Fibroblast of skin of left biceps (primary cell): Measurements from ENCODE around the gene CDK5RAP3.
A peak's percentile ranks its signal among the peaks of the same experiment; 100 is the strongest.
"Not testable (repeated sequence)": the region's sequence is repeated elsewhere in the genome, so short reads cannot be mapped to it uniquely, and the experiment has no call there.

Source experiments
- DNase-seq, 2 experiments: peaks; one replicate each; pipeline ENCODE4 v3.0.0-alpha.2; 2013; ENCODE audit warnings: low read depth in 2 of 2

Gene CDK5RAP3

DNA sequence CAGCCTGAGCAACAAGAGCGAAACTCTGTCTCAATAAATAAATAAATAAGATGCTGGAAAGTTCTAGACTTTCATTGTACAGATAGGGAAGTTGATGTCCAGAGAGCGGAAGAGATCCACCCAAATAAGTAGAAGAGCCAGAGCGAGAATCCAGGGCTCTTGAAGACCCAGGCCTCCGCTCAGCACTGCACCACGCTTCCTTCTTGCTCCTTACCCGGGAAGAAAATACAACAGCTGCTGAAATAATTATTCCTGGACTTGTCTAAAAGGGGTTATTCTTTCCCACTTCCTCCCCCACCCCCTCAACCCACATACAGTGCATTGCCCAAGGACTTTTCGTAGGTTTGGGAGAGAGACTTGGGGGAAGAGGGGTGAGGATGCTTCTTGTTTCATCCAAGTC is 26.7 kb downstream of the CDK5RAP3 start:
- no peak for DNase-seq

DNA sequence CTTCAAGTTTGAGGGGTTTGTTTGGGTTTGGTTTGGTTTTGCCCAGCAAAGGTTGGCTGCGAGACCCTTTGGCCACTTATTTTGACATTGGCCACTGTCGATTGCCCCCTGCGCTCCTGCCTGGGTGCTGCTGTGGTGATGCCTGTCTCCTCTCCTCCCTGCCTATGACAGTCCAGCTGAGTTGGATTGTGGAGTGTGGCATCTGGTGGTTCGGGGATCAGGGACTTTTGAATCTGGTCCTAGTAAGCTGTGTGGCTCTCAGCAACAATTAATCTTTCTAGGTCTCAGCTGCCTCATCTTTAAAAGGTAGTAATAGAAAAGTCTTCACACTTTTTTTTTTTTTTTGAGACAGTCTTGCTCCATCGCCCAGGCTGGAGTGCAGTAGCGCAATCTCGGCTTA is 27.1 kb downstream of the CDK5RAP3 start:
- DNase-seq: no peak

DNA sequence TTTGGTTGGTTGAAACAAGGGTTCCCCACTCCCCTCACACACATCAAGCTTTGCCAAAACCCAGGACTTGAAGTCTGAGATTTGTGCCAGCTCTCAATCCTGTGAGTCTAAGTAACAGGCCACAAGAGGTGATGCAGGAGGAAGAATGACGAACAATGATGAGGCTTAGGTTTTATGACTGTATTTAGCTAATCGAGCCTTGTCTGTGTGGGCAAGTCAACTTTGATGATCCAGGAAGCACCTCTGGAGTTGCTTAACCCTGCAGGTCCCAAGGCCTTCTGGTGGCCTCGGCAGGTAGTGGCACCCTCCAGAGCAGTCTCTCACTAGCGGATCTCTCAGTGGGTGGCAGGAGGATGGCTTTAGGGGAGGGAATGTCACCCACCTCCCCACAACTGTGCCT is 28.7 kb downstream of the CDK5RAP3 start:
- DNase-seq: no peak

DNA sequence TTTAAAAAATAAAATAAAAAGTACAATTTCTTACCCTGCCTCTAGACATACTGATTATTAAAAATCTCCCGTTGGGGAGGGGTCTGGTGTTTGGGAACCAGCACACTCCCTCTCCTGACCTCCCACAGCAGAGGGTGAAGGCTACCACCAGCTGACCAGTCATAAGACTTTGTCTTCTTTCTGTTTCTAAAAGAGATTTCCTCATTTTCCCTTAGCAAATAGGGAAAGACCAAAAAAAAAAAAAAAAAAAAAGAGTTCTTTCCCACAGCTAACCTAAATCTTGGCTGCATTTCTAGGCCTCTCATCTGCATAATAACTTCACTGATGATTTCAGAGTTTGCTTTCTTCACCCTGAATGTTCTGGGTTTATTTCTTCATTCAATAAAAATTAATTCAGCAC is 30.3 kb downstream of the CDK5RAP3 start:
- no peak for DNase-seq

DNA sequence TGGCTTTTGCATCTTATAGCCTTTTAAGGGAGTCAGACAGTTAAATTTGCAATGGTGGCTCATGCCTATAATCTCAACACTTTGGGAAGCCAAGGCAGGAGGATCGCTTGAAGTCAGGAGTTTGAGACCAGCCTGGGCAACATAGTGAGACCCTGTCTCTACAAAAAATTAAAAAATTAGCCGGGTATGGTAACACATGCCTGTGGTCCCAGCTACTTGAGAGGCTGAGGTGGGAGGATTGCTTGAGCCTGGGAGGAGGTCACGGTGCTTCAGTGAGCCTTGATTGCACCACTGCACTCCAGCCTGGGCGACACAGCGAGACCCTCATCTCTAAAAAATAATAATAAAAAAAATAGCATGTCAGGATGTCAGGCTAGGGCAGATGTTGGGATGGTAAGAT is 30.7 kb downstream of the CDK5RAP3 start:
- DNase-seq: not testable (repeated sequence)

DNA sequence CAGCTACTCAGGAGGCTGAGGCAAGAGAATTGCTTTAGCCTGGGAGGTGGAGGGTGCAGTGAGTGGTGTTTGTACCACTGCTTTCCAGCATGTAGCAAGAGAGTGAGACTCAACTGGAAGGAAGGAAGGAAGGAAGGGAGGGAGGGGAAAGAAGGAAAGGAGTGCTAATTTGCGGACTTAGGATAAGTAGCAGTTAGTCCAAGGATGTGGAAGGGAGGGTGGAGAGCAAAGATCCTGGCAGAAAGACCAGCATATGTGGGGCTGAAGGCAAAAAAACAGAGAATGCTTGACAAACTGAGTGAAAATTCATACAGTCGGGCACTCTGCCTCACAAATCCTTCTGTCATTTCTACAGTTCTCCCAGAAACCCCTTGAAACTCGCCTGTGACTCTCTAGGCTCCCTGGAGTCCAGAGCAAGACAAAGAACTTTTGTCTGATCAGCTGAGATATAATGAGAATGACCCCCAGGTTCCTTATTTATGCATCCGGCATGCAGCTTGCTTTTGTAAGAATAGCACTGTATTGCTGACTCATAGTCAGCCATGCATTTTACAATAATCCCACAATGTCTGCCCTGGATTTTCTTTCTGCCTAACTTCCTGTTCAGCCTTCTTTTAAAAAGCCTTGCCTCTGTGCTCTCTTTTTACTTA is 31.5 kb downstream of the CDK5RAP3 start:
- DNase-seq: peak in 1 of 2 experiments; percentile 41

DNA sequence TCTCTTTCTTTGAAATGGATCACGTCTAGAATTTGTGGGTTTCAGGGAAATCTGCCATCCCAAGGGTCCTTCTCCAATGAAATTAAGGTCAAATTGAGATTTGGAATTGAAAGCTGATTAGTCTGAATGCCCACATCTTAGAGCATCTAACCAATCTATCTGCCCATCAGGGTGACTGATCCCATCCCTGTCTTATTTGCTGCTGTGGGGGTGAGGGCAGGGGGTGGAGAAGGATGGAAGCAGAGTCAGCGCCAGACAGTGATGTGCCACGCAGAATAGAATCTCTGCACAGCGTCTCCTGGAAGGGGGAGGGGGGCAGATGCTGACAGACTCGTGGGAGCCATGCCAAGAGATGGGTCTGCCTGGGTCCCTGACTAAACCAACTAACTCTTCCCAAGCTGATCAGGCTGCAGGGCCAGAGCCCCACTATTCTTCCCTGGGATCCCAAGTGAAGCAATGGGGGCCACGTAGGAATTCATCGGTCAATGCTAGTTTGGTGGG is 32.1 kb downstream of the CDK5RAP3 start:
- no peak for DNase-seq

DNA sequence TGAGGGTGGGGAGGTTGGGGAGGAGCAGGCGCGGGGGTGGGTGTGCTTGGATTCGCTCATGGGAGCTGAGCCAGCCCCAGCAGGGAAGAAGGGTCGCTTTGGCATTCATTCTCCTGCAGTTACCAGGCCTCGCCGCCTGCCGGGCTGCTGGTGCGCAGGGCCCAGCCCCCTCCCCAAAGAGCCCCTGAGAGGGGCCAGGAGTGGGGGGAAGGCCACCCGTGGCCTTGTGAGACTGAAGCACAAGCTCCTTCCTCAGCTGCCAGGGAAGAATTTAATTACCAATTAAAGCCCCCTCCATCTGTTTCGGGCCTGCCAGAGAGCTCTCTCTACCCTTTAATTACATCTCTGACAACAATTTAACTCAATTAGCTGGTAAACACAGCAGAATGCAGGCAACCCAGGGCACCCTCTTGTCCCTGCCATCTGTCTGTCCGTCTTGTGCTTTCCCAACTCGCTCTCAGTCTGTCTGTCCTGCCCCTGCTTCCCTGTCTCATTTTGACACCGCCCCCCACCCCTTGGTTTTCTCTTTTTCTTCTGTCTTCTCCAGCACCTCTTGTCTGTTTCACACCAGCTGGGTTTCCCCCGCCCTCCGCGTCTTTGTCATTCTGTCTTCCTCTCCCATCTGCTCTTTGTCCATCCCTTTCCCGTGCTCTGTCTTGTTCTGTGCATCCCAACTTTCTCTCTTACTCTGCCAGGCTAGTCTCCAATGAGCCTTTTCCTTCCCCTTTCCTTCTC is 32.7 kb downstream of the CDK5RAP3 start:
- DNase-seq: no peak

DNA sequence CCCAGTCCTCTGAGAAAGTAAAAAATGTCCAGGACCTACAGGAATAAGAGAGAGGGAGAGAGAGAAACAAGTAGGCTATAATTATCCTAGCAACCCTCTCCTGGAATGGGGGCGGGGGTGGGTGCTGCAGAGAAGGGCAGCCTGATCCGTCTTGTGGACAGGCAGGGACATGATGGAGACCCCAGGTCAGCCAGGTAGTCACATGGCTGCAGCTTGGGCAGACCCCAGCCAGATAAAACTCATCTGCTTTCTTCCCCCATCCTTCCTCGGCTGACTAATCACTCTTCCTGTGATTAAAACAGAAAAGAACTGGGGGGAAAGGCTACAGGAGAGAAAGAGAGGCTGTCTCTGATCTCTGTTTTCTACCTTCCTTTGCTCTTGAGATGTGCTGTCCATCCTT is 34.1 kb downstream of the CDK5RAP3 start:
- no peak for DNase-seq

DNA sequence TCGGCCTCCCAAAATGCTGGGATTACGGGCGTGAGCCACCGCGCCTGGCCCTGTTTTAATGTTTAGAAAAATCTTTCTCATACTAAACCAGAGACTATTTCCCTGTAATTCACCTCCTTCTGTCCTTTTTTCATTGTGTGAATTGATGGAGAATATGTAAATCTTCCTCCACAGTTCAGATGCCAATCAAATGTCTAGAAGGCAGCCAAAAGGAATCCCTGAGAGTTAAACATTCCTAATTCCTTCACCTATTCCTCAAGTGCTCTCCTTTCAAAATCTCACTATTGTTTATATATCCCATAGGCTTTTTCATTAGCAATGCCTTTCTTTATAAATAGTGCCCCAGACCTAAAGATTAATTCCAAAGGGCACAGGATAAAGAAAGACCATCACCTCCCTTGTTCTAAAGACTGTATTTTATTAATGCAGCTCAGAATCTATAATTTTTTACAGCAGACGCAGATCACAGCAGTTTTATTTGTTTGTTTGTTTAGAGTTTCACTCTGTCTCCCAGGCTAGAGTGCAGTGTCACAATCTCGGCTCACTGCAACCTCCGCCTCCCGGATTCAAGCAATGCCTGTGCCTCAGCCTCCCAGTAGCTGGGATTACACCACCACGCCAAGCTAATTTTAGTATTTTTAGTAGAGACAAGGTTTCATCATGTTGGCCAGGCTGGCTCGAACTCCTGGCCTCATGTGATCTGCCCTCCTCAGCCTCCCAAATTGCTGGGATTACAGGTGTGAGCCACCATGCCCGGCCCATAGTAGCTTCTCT is 36.2 kb downstream of the CDK5RAP3 start:
- DNase-seq: no peak

DNA sequence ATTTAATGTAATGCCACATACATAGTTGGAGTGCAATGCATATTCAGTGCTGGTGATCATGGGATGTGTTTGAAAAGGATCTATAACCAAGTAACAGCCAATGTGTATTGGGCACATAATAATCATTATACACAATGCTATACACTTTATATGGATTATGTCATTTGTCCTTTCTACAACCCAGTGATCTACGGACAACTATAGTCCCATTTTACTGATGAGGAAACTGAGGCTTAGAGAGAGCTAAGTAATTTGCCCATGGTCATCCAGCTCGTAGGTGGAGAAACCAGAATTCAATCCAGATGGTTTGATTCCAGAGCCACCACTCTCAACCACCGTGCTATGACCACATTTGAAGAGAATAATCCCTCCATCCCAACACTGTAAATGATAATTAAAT is 39.3 kb downstream of the CDK5RAP3 start:
- DNase-seq: no peak

DNA sequence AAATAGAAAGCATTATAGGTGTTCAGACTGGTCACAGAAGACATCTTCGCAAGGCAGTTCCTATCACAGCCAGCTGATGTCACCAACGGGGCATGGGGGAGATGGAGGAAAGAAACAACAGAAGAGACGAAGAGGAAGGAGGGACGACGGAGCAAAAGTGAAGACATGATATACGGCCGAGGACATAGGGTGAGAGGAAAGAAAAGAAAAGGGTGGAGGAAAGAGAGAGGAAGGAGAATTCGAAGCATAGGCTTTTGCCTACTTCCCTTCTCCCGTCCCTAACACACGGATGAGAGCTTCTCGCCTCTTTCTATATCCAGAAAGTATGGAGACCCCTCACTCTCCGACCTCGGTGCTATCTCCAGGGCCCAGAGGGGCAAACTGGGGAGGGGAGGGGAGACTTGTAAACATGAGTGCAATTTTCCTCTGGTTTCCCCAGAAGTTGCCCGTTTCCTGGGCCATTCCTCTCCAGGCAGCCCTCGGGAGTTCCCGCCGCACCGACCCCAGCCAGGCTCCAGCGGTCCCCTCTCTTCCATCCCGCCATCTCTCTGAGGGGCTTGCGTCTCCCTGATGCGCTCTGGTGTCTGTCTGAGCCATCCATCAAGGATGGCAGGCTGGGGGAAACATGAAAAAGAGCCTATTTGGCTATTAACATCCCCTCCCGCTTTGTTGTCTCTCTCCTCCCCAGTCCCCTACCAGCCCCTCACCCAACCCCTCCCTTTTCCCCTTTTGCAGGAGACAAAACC is 40.7 kb downstream of the CDK5RAP3 start:
- DNase-seq: no peak

DNA sequence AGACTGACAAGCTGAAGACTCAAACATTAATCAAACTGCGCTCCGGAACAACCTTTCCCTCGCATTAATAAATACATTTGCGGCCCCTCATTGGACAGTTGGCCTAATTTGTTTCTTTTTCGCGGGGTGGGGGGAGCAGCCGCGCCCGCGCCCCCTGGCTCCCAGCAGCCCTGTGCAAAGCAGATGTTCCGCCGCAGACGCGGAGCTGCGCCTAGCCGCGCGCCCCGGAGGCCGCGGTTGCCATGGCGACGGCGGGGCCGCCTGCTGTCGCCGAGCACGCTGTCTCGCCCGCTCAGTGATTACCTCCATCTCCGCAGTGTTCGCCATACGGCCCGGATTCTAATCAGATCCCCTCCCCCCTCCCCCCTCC is 41.2 kb downstream of the CDK5RAP3 start:
- no peak for DNase-seq

DNA sequence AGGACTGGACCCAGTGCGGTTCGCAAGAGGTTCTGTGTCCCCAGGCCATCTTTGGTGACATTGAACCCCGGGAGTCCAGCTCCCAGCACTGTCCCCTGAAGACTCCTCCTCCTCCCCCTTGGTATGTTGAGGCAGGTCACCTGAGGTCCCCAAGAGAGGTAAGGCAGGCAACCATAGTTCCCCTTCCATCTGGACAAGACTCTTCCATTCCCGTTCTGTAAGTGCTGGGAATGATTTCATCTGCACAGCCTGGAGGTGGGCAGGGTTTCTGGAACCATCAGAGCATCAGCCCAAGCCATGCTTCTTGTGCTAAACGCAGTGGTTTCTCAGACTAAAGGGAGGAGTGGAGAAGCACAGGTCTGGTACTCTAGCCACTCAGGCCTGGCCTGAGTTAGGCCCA is 41.7 kb downstream of the CDK5RAP3 start:
- no peak for DNase-seq

DNA sequence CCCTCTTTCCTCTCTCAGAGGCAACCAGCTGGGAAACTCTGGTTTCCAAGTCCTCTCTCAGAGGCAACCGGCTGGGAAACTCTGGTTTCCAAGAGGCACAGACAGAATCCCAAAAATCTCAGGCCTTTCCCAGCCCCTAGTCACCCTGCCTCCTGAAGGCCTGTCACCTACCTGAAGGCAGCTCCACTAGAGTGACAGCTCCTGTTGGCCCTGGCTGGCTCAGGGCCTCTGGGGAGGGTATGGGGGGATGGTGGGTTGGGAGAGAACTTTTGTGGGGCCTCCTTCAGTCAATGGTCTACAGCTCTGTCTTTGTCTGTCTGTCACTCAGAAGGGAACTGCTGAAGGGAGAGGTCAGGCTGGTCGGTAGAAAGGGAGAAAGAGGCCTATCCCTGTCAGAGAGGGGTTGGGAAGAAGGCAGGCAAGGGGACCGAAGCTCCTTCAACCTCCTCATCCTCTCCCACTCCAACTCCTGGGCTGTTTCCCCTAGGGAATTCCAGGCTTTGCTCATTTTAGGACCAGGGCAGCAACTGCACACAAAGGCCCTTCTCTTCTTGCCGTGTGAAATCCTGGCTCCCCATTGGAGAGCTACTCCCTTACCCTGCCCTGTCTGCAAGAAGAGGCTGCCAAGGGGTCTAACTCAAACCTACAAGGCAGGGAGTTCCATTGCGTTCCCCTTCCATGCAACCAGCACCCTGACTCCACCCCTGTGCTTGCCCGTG is 43.1 kb downstream of the CDK5RAP3 start:
- no peak for DNase-seq

DNA sequence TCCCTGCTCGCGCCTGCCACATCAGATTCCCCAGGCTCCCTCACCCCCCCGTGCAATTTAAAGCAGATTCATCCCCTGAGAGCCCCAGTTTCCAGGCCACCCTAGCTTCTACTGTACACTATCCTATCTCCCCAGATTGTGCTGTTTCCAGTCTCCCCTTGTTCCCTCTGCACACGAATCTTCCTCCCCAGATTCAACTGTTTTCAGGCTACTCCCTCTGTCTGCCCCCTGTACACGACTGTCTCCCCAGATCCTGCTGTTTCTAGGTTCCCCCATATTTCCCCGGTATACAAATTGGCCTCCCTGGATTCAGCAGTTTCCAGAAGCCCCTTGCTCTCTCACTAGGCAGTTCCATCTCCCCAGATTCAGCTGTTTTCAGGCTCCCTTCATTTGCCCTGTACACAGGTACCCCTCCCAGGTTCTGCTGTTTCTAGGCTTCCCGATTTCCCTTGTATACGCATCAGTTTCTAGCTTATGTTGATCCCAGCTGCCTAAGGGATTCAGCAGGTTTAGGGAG is 43.7 kb downstream of the CDK5RAP3 start:
- no peak for DNase-seq

DNA sequence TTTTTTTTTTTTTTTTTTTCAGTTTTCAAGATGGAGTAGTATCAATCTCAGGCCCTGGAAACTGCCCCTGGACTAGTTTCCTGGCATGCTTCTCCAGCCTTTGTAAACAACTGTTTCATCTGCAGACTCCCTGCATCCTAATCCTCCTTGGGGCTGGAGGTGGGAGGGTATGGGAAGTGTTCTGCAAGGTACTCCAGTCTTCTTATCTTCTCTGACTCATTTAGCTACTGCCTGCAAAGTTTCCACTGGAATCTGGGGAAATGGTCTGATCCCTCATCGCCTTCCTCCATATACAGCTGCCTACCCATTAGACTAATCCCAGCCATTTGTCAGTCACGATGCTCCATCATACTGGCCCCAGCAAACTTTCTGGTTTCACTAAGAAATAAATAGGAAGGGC is 45.2 kb downstream of the CDK5RAP3 start:
- no peak for DNase-seq

DNA sequence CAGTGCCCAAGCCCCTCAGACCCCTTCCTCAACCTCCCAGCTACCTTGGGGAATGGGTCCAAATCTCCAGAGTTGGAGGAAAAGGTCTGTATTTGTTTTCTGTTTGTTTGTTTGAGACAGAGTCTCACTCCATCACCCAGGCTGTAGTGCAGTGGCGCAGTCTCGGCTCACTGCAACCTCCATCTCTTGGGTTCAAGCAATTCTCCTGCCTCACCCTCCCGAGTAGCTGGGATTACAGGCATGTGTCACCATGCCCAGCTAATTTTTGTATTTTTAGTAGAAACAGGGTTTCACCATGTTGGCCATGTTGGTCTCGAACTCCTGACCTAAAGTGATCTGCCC is 46.9 kb downstream of the CDK5RAP3 start:
- DNase-seq: not testable (repeated sequence)

DNA sequence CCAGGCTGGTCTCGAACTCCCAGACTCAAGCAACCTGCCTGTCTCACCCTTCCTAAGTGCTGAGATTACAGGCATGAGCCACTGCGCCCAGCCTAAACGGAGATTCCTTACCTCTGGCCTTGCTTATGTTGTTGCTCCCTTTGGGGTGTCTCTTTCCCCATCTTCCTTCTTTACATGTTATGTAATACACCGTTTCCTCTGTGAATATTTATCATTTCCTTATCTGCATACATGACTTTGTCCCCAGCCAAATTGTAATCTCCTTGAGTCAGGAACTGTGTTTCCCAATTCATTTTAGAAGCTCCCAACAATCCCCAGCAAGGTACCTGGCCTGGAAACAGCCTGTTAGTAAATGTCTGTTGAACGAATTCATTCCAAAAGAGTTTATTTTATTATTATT is 51.0 kb downstream of the CDK5RAP3 start:
- DNase-seq: no peak

DNA sequence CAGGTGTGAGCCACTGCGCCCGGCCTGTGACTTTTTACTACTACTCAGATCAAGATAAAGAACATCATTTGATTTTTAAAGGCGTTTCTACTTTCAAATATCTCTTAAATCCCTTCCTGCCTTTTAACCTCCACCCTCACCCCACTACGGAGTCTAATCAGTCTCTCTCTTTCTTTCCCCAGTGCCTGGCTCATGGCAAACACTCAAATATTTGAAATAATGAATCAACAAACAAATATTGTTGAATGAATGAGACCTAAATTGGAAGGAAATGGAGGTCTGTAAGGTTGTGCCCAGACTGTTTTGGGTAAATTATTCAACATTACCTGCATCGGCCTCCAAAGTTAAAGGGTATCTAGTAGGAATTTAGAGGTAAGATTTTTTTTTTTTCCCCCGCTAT is 52.0 kb downstream of the CDK5RAP3 start:
- DNase-seq: no peak

DNA sequence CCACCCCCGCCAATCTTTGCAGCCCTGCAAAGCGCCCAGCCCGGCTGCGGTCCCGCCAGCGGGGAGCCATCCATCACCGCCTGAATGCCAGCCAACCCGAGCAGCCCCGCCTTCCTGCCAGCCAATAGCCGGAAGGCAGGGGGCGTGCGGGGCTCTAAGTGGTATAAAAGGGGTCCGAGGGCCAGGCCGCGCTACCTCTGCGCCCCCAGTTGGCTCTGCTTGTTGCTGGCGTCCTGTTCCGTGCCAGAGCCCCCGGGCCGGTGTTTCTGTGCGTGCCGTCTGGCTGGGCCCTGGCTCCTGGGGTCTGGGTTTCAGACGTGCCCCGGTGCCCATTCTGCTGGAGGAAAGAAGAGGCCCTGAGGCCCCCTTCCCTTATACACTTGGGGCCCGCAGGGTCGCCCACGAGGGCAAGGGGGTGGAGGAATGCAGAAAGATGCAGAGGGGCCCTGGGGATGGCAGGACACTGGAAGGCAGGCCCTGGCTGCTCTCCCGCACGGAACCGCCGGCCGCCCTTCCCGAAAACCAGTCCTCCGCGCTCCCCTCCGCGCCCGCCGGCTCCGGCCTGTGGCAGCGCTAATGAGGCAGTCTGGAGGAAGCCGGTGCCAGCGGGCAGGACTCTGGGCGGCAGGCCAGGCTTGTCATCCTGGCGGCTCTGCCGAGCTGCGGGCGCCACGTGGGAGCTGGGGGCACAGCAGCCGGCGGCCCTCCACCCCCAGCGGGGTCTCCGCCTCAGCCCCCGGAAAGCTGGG is 52.7 kb downstream of the CDK5RAP3 start:
- no peak for DNase-seq
